H1 (cell line): Measurements from ENCODE around the gene KLK5. TPM values are rescaled to one million over a fixed set of nuclear protein-coding genes. Genes with fewer than 3 reads are reported as not detected.

Experiments
- E2F6 ChIP-seq: IDR thresholded peaks from 2 replicates; pipeline ENCODE4 v1.6.1; 2012; ENCODE audit warnings: inconsistent platforms
- polyA plus RNA-seq, 7 experiments: library from polyadenylated mRNA; depleted of rRNA in 3 of 7; stranded (reverse) in 5 of 7; unstranded in 2 of 7; fragments of >200 nt in 5 of 7; fragments of 200-250 nt in 2 of 7; gene quantifications; 1 replicate in 5 of 7; 2 replicates in 1 of 7; 4 replicates in 1 of 7; pipeline versions ENCODE4 v1.2.1 to v1.2.3, GENCODE V29; 2011 to 2013; ENCODE audit warnings: missing spikeins in 2 of 7, mixed read lengths in 2 of 7
- total RNA-seq: library from RNA; stranded (reverse); fragmentation: NEBNext Ultra II Directional; extraction: Animal tissue kit (Norgen Biotek cat#: 25700); gene quantifications from 2 replicates; pipeline ENCODE4 v1.2.1, GENCODE V29; 2021

Gene KLK5
- total and polyA plus RNA-seq, 2 of the 8 experiments (the other 6 are each of a cell fraction or from before 2014, with no cell fraction given) = 0.76 to 2.0 TPM

- TF ChIP-seq E2F6 = peak; percentile 76
Measured at GRCh38 chr19:51000981-51001380, 48.1 kb upstream of the KLK5 start (continued).
